Hepatocyte (in vitro differentiated cells): ENCODE data around the gene QDPR. TPM values are rescaled to one million over a fixed set of nuclear protein-coding genes. Genes with fewer than 3 reads are reported as not detected.

Experiments
- DNase-seq: peaks from one replicate; pipeline ENCODE4 v3.0.0-alpha.2; 2016; ENCODE audit warnings: low spot score
- H2AFZ ChIP-seq: fragments of 200-600 bp; sonication (generic); 2 replicates; pipeline ENCODE4 v1.6.0; 2016; ENCODE audit warnings: antibody characterized with exemption, mild to moderate bottlenecking
- H3K27ac ChIP-seq: fragments of 200-600 bp; sonication (generic); 2 replicates; pipeline ENCODE4 v1.5.1; 2016; ENCODE audit warnings: mild to moderate bottlenecking
- H3K27me3 ChIP-seq: fragments of 200-600 bp; sonication (generic); 2 replicates; pipeline ENCODE4 v1.6.1; 2016
- H3K36me3 ChIP-seq: fragments of 200-600 bp; sonication (generic); replicated peaks from 2 replicates; pipeline ENCODE4 v1.5.1; 2016; ENCODE audit warnings: low read depth; ENCODE audit not compliant: insufficient read depth
- H3K4me1 ChIP-seq: fragments of 200-600 bp; sonication (generic); 2 replicates; pipeline ENCODE4 v1.5.1; 2016; ENCODE audit warnings: mild to moderate bottlenecking, moderate library complexity; ENCODE audit not compliant: insufficient read depth
- H3K4me2 ChIP-seq: fragments of 200-600 bp; sonication (generic); 2 replicates; pipeline ENCODE4 v1.6.0; 2016
- H3K4me3 ChIP-seq: fragments of 200-600 bp; sonication (generic); 2 replicates; pipeline ENCODE4 v1.5.1; 2016; ENCODE audit warnings: mild to moderate bottlenecking
- H3K79me2 ChIP-seq: fragments of 200-600 bp; sonication (generic); 2 replicates; pipeline ENCODE4 v1.6.0; 2017; ENCODE audit warnings: mild to moderate bottlenecking
- H3K9me2 ChIP-seq: fragments of 200-600 bp; sonication (generic); replicated peaks from 2 replicates; pipeline ENCODE4 v1.6.0; 2017; ENCODE audit warnings: mild to moderate bottlenecking; ENCODE audit not compliant: insufficient read depth
- H3K9me3 ChIP-seq: fragments of 200-600 bp; sonication (generic); 2 replicates; pipeline ENCODE4 v1.5.1; 2016; ENCODE audit warnings: low read depth, mild to moderate bottlenecking
- H4K20me1 ChIP-seq: fragments of 200-600 bp; sonication (generic); 2 replicates; pipeline ENCODE4 v1.6.0; 2016; ENCODE audit warnings: mild to moderate bottlenecking; ENCODE audit not compliant: insufficient read depth, poor library complexity, severe bottlenecking
- CTCF ChIP-seq: fragments of 200-600 bp; sonication (generic); IDR thresholded peaks from 2 replicates; pipeline ENCODE4 v1.5.1; 2016; ENCODE audit warnings: antibody characterized with exemption, mild to moderate bottlenecking; ENCODE audit not compliant: poor library complexity
- EZH2 ChIP-seq: fragments of 200-600 bp; sonication (generic); IDR thresholded peaks from 2 replicates; pipeline ENCODE4 v1.6.1; 2016; ENCODE audit warnings: antibody characterized with exemption, mild to moderate bottlenecking, borderline replicate concordance
- EZH2phosphoT487 ChIP-seq: fragments of 200-600 bp; sonication (generic); IDR thresholded peaks from one replicate; pipeline ENCODE4 v1.6.1; 2018; ENCODE audit warnings: antibody characterized with exemption, mild to moderate bottlenecking, low read depth, moderate library complexity; ENCODE audit not compliant: unreplicated experiment, severe bottlenecking
- WGBS: methylation state at CpG from one replicate; pipeline ENCODE4 v1.1.6; 2016; ENCODE audit warnings: low lambda C conversion rate; ENCODE audit errors: missing lambda C conversion rate; 5-methylcytosine and 5-hydroxymethylcytosine counted together
- polyA plus RNA-seq: library from polyadenylated mRNA; unstranded; fragments of >200 nt; fragmentation: Nextera tagmentation; extraction: Ambion mirVana; gene quantifications from 2 replicates; pipeline ENCODE4 v1.2.1, GENCODE V29; 2016
- total RNA-seq: library from RNA; depleted of rRNA; stranded (reverse); fragments of >200 nt; gene quantifications from 2 replicates; pipeline ENCODE4 v1.2.3, GENCODE V29; 2014

Gene QDPR
- total and polyA plus RNA-seq, 2 experiments from 2014 or later: 56.2 to 70.3 TPM

GRCh38 chr4:17469931-17470674, 41.8 kb downstream of the QDPR start:
- Histone ChIP-seq H3K9me2 (no peaks in the 10 kb centered on the region), H3K79me2 (no peaks in the 10 kb centered on the region), H4K20me1 (no peaks in the 10 kb centered on the region), H3K4me3 (no peak overlapping the region), H3K27ac (no peak overlapping the region), H3K36me3 (no peaks in the 10 kb centered on the region), H3K9me3 (no peaks in the 10 kb centered on the region), H3K27me3 (no peaks in the 10 kb centered on the region), H2AFZ (no peak overlapping the region), H3K4me2 (no peak overlapping the region), H3K4me1 (no peaks in the 10 kb centered on the region)
- DNase-seq: no peak
- 67% methylated on average over 11 of the region's 11 CpGs for WGBS
- TF ChIP-seq EZH2: no peak
- TF ChIP-seq CTCF: no peak
- TF ChIP-seq EZH2phosphoT487: no peak

GRCh38 chr4:17468619-17469221, 43.2 kb downstream of the QDPR start:
- Histone ChIP-seq H3K9me3 (no peaks in the 10 kb centered on the region), H4K20me1 (no peaks in the 10 kb centered on the region), H3K27me3 (no peaks in the 10 kb centered on the region), H3K4me1 (no peaks in the 10 kb centered on the region), H3K9me2 (no peaks in the 10 kb centered on the region), H3K36me3 (no peaks in the 10 kb centered on the region), H3K4me2 (no peak overlapping the region), H2AFZ (no peak overlapping the region), H3K79me2 (no peaks in the 10 kb centered on the region), H3K4me3 (no peak overlapping the region), H3K27ac (no peak overlapping the region)
- peak; percentile 60 for DNase-seq
- TF ChIP-seq EZH2: no peak
- peak; percentile 57 for TF ChIP-seq CTCF
- WGBS: 41% methylated on average over 9 of the region's 9 CpGs

- TF ChIP-seq EZH2phosphoT487 (no peak), EZH2 (no peak), CTCF (no peak)
- Histone ChIP-seq H3K79me2 (no peaks in the 10 kb centered on the region), H3K27me3 (no peaks in the 10 kb centered on the region), H3K27ac (no peak overlapping the region), H4K20me1 (no peaks in the 10 kb centered on the region), H2AFZ (no peak overlapping the region), H3K9me2 (no peaks in the 10 kb centered on the region), H3K9me3 (no peaks in the 10 kb centered on the region), H3K36me3 (no peaks in the 10 kb centered on the region), H3K4me3 (no peak overlapping the region), H3K4me1 (no peaks in the 10 kb centered on the region), H3K4me2 (no peak overlapping the region)
- no peak for DNase-seq
- 91% methylated on average over 1 of the region's 1 CpG for WGBS
Measured at GRCh38 chr4:17463606-17464005, 48.3 kb downstream of the QDPR start.
